KBM-7 (cell line): ENCODE results near the gene MYL7.

ENCODE experiments used
- DNase-seq: peaks from one replicate; pipeline ENCODE4 v3.0.0-alpha.2; 2015
- in situ Hi-C: fragments of 300-500 bp; cut with MboI; formaldehyde crosslinking; loops from 2 replicates; pipeline ENCODE4 v1.14.3; 2020; ENCODE audit warnings: low sequenced_read_pairs, low pct_unique_long_range_greater_than_20kb, mixed read lengths

Gene MYL7

DNA sequence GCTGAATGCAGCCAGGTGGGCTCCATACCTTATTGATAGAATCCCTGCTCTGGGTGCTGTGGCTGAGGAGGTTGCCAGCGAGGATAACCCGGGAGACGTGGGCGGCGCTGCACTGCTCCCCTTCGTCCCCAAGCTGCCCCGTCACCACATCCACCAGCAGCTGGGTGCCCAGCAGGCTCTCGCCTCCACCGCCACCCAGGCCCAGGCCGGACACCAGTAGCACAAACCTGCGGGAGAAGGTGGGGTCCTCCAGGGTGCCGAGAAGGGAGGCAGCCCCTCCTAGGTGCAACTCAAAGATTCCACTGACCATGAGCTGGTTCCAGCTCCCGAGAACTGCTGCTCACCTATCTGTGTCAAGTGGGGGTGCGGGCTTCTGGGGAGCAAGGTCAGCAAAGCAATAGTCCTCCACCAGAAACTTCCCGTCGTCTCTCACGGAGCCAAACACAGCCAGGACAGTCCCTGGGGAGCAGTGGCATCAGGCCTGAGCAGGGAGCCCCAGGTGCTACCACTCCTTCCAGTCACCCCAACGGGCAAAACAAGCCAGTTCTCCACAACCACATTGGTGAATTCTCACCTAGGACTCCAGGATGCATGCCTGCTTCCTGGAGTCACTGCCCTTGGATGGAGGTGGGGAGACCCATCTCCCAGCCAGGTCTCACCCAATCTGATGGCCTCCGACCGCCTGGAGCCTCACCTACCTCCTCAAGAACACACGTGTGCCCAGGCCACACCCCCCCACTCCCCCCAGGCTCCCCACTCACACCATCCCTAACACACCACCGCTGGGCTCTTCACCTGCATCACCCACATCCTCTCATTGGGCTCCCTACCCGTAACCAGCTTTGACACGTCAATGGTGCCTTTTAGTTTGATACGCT lies 24.1 kb downstream of the MYL7 start:
- in situ Hi-C loops = no loop called here
- no peak for DNase-seq

DNA sequence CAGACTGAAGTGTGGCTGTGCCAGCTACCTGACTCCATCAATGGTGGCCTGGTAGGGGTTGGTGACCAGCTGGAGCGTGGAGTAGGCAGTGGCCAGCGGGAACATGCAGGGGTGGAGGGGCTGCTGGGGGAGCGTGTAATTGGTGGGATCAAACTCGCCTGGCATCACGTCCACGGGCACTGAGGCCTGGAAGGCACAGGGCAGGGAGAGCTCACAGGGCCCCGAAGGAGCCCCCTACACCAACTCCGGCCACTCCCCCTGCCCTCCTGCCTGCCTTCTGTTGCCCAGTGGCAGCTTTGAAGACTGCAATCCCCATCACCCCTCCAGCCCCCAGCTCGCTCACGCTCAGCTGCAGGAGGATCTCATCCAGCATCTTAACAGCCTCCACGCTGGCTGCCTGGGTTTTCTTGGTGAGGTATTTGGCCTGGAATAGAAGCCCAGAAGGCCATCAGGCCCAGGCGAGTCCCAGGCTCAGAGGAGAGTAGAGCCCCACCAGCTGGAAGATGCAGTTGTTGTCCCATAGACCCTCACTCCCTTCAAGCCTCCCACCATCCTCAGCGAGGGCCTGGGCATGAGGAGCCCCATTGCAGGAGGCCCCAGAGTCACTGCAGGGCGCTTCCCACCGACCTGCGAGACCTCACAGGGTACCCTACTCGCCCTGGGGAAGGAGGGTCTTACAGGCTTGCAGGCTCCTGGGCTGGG lies 24.9 kb downstream of the MYL7 start:
- in situ Hi-C loops = no loop called here
- no peak for DNase-seq

DNA sequence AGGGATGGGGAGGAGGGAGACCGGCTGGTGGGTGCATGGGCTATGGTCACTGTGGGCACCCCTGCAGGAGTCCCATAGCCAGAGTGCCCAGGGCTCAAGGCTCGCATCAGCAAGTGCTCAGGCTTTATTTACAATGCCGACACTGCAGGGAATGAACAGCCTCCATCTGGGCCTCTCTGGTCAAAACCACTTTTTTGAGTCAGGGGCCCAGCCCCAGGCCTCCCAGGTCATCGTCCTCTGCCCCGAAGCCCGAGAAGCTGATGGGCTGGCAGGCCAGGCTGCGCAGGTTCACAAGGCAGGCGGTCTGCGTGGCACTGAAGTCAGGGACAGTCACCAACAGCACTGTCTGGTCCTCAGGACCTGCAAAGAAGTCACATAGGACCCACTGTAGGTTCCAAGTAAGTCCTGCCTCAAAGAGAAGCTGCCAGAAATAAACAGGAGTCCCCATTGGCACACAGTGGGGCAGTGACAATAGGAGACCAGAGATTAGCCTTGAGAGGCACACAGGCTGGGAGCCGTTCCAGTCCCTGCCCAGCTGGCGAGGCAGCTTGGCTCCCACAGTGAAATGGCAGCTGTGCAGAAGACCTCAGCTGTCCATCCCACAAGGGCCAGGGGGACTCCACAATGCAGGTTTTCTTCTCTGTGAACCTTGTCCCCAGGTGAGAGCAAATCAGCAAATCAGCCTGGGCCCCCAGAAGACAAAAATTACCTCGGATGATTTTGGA lies 26.4 kb downstream of the MYL7 start:
- in situ Hi-C loops = no loop called here
- DNase-seq = no peak

DNA sequence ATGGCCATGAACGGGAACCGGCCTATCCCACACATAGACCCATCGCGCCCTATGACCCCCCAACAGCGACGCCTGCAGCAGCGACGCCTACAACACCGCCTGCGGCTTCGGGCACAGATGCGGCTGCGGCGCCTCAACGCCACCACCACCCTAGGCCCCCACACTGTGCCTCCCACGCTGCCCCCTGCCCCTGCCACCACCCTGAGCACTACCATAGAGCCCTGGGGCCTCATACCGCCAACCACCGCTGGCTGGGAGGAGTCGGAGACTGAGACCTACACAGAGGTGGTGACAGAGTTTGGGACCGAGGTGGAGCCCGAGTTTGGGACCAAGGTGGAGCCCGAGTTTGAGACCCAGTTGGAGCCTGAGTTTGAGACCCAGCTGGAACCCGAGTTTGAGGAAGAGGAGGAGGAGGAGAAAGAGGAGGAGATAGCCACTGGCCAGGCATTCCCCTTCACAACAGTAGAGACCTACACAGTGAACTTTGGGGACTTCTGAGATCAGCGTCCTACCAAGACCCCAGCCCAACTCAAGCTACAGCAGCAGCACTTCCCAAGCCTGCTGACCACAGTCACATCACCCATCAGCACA lies 27.3 kb downstream of the MYL7 start:
- in situ Hi-C loops = no loop called here
- no peak for DNase-seq

DNA sequence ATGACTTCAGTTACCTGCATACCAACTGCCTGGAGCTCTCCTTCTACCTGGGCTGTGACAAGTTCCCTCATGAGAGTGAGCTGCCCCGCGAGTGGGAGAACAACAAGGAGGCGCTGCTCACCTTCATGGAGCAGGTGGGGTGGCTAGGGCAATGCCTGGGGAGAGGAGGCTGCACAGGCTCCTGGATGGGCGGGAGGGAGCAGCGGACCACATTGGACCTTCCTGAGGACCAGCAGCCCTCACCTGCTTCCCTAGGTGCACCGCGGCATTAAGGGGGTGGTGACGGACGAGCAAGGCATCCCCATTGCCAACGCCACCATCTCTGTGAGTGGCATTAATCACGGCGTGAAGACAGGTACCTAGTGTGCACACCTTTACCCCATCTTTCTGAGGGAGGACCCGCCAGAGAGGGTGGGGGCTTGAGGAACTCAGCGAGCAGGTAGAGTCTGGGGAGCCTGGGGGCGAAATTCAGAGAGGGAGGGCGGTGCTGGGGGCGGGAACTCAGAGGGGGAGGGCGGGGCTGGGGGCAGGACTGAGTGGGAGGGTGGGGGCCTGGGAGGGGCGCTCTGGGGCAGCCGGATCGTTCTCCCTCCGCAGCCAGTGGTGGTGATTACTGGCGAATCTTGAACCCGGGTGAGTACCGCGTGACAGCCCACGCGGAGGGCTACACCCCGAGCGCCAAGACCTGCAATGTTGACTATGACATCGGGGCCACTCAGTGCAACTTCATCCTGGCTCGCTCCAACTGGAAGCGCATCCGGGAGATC lies 28.0 kb downstream of the MYL7 start:
- in situ Hi-C loops = no loop called here
- DNase-seq = no peak

DNA sequence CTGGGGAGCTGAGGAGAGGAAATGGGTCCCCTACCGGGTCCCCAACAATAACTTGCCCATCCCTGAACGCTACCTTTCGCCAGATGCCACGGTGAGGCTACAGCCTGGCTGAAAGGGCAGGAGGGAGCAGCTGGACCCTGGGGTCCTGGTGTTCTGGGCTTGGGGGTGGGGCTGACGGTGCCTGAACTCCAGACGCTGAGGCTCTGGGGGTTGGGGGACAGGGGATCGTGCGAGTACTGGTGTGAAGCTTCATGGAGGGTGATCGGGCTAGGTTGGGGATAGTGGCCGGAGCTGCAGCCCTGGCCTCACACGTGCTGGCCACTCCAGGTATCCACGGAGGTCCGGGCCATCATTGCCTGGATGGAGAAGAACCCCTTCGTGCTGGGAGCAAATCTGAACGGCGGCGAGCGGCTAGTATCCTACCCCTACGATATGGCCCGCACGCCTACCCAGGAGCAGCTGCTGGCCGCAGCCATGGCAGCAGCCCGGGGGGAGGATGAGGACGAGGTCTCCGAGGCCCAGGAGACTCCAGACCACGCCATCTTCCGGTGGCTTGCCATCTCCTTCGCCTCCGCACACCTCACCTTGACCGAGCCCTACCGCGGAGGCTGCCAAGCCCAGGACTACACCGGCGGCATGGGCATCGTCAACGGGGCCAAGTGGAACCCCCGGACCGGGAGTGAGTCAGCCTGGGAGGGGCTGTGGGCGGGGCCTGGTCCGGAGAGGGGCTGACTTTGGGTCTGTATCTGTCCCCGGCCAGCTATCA lies 28.7 kb downstream of the MYL7 start:
- in situ Hi-C loops = no loop called here
- no peak for DNase-seq

DNA sequence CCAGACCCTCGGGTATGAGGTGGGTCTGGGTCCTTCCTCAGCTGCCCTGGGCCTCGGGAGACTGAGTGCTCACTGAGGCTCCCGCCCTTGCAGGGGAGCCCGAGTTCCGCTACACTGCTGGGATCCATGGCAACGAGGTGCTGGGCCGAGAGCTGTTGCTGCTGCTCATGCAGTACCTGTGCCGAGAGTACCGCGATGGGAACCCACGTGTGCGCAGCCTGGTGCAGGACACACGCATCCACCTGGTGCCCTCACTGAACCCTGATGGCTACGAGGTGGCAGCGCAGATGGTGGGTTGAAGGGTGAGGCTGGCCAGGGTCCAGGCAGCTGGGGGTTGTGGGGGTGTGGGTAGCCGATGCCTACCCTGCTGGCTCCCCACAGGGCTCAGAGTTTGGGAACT lies 29.4 kb downstream of the MYL7 start:
- DNase-seq = no peak
- in situ Hi-C loops = no loop called here

DNA sequence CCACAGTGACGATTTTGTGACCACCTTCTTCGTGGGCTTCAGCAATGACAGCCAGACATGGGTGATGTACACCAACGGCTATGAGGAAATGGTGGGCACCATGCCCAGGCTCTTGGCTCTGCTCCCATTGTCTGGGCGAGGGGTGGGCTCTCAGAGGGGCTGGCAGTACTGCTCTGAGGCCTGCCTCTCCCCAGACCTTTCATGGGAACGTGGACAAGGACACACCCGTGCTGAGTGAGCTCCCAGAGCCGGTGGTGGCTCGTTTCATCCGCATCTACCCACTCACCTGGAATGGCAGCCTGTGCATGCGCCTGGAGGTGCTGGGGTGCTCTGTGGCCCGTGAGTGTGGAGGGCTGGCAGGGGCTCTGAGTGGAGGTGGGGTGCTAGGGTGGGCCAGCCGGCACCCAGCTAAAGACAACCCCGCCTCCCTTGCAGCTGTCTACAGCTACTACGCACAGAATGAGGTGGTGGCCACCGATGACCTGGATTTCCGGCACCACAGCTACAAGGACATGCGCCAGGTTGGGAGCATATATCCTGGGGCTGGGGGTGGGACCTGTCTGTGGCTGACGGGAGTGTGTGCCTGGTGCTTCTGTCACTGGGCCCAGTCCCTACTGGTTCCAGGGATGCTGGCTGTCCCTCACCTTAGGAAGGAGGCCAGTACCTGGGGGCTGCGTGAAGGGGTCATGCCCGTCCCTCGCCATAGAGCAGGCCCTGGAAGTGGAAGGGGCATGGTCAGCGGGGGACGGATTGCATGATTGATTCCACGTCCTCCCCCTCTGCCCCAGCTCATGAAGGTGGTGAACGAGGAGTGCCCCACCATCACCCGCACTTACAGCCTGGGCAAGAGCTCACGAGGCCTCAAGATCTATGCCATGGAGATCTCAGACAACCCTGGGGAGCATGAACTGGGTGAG lies 30.2 kb downstream of the MYL7 start:
- in situ Hi-C loops = no loop called here
- DNase-seq = no peak

DNA sequence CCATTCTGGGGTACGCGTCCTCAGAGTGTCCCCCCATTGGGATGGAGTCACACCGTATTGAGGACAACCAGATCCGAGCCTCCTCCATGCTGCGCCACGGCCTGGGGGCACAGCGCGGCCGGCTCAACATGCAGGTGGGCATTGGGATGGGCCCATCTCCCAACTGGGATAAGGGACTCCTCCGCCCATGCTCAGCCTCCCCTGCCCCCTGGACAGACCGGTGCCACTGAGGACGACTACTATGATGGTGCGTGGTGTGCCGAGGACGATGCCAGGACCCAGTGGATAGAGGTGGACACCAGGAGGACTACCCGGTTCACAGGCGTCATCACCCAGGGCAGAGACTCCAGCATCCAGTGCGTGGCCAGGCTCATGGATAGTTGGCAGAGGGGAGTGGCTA lies 31.1 kb downstream of the MYL7 start:
- DNase-seq = no peak
- in situ Hi-C loops = no loop called here

DNA sequence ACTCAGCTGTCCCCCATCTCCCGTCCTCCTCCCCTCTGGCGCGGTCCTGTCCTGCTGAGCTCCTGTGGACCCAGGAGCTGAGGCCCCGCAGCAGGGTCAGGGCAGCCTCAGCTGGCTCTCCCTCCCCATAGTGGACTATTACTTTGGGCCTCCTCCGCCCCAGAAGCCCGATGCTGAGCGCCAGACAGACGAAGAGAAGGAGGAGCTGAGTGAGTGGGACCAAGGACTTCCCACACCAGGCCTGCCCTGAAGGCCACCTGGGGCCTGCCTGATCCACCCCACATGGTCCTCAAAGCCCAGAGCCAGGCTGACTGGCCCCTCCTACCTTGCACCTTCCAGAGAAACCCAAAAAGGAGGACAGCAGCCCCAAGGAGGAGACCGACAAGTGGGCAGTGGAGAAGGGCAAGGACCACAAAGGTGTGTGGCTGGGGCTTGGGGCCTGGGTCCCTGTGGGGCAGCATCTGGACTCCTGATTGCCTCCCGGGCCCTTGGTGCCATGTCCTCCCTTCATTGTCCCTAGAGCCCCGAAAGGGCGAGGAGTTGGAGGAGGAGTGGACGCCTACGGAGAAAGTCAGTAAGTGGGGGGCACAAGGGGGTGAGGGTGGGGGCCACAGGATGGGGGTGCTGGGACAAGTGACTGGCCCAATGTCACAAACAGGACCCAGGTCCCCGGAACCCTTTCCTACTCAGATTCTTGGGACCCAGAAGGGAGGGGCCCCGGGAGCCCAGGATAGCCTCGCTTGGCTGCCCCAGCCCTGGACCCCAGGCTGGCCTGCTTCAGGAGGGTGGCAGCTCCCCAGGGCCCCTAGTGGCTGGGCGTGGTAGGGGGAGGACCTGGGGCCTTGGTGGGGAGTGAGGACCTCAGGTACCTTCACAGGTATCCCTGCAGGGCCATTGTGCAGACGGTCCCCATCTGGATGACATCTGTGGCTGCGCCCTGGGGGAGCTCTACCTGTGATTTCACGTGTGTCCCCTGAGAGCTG lies 32.1 kb downstream of the MYL7 start:
- in situ Hi-C loops = no loop called here
- DNase-seq = no peak

DNA sequence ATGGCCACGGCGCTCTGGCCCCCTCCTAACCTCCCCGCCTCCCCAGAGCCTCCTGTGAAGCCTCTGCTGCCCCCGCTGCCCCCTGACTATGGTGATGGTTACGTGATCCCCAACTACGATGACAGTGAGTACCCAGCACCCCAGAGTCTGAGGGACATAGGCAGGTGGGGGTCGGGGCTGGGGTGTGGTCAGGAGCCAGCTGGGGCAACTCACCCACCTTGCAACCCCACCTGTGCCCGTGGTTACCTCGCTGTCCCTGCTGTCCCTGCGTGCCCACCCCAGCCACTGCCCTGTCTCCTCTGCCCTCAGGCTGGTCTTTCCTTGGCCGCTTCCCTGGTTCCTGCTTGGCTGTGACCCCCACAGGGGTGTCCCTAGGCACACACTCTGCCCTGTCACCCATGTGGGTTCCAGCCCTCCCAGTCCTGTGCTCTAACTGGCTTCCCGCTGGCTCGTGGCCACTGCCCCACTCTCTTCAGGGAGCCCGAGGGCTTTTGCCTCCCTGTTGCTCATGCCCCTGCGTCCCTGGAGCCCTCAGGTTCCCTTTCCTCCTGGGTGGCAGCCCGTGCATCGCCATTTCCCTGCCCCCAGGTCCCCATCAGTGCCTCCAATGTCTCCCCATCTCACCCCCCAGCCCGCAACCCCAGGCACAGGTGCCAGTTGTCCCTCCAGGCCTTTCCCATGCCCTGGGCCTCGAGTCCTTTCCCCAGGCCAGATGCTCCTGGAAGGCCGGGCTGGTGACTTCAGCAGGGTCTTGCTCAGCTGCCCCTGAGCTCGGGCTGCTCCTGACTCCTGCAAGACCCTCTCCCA lies 33.0 kb downstream of the MYL7 start:
- DNase-seq = no peak
- in situ Hi-C loops = no loop called here

DNA sequence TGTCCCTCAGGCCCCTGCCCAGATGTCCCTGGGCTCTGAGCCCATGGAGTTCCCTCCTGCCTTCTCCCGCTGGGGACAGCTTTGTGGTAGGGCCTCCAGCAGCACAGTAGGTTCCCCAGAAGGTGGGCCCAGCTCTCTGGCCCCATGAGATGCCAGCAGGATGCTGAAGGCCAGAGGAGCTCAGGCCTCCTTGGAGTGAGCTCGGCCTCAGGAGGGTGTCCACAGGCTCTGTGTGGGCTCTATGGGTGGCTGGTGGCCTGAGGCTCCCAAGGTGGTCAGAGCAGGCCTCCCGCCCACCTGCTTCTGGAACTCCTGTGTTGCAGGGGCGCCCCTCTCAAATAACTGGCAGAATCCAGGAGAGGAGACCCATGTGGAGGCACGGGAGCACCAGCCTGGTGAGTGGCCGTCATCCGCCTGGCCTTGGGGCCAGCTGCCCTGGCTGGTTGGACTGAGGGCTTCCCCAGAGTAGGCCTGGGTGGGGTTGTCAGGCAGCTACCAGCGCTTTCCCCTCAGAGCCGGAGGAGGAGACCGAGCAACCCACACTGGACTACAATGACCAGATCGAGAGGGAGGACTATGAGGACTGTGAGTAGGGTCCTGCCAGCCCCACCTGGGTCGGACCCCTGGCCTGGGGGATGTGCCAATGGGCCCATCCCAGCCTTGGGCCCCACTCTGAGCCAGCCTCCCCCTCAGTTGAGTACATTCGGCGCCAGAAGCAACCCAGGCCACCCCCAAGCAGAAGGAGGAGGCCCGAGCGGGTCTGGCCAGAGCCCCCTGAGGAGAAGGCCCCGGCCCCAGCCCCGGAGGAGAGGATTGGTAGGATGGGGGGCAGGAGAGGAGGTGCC lies 33.8 kb downstream of the MYL7 start:
- DNase-seq = no peak
- in situ Hi-C loops = no loop called here

DNA sequence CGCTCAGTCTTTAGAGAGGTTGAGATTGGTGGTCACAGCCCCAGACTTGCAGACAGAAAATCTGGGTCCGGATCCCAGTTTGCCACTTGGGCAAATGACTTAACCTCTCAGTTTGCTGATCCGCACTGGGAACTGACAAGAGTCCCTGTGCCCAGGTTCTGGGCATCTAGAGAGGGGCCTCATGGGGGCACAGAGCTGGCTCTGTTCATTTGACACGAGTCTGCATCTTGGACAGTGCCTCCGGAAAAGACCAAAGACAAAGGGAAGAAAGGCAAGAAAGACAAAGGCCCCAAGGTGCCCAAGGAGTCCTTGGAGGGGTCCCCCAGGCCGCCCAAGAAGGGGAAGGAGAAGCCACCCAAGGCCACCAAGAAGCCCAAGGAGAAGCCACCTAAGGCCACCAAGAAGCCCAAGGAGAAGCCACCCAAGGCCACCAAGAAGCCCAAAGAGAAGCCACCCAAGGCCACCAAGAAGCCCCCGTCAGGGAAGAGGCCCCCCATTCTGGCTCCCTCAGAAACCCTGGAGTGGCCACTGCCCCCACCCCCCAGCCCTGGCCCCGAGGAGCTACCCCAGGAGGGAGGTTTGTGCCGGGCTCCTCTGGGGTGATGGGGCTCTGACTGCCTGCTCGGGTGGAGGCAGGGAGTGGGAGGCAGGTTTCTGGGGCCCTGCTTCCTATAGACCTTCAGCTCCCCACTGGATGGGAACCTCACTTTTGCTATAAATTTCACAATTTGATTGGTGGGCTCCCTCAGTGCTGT lies 34.6 kb downstream of the MYL7 start:
- in situ Hi-C loops = no loop called here
- DNase-seq = no peak

DNA sequence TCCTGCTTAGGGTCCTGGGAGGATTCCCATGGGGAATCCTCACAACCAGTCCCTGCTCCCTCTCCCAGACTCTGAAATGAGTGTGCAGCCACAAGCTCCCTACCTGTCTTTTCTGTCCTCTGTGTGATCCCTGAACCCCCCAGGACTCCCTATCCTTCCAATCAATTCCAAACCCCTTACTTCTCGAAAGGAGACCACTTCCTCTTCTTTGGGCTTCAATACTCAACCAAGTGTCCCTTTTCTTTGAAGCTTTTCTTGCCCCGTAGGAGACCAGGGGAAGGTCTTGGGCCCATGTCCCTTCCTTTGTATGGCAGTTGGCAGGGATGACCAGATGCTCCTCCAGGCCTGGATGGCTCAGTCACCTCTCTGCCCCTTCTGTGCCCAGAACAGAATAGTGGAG lies 35.3 kb downstream of the MYL7 start:
- in situ Hi-C loops = no loop called here
- DNase-seq = no peak
